ENCODE data around the gene PNKP. TPM values are rescaled to one million over a fixed set of nuclear protein-coding genes. Genes with fewer than 3 reads are reported as not detected.

PNKP gene
- polyA plus RNA-seq, 4 donors = 35.5 to 97.3 (median 48.8) TPM

DNA sequence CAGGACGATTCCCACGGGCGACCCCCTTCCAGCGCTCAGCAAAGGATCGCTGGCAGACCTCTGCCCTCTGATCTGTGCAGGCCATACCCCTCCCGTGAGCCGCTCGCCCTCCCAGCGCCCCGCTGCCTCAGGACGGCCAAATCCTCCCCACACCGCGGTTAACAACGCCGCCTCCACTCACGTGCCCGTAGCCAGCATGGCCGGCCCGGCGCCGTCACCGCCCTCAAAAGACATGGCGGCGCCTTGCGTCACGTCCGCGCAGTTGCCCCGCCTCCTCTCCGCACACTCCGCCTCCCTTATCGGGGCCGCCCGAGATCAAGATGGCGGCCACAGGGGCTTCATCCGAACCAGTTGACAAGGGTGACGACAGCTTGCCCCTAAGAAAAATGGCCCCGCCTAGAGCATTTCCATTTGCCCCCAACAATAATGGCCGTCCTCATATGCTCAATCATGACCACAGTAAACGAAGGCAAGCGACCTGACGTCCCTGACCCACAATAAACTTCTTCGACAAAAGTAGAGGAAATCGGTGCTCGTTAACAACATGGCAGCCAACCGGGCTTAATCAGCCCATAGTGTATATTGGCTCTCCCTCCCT, 9.1 kb upstream of the PNKP start:
- peak; percentile 98 to 99 (median 98) for DNase-seq (ENCODE audit: low read depth in 4 of 4, low spot score in 3 of 4)

DNA sequence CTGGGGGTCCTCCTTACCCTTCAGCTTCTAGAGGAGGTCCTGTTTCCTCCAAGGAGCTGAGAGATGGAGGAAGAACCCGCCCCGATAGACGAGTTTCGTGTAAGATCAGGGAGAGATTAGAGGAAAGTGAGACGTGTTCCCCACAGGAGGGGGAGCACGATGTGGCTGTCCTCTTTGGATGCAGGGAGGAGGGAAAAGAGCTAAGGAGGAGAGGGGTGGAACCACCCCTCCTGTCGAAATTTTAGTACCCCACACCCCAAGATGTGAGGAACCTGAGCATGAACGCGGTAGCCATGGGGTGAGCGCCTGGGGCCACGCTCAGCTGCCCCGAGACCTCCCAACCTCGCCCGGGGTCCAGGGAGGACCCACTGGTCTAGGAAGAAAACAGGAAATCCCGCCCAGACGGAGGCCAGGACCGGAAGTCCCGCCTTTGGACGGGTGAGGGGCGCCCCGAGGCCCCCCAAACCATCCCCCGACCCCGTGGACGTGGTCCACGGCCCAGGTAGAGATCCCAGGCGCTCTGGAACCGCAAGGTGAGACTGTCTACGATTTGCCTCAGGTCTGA, 8.6 kb upstream of the PNKP start:
- DNase-seq (ENCODE audit: low read depth in 4 of 4, low spot score in 3 of 4) = no peak

DNA sequence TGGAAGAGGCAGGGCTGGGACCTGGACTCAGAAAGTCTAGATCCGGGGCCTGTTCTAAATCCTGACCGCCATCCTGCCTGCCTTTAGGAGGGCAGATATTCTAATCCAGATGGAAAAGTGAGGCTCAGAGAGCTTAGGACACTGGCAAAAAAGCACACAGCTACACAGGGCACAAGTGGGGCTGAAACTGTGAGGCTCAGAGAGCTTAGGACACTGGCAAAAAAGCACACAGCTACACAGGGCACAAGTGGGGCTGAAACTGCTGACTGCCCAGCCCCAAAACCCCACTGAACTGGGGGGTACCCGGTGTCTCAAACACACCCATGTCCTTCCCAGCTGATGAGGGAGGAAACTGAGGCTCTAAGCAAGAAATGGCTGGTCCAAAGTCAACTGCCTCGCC, 7.8 kb upstream of the PNKP start:
- DNase-seq (ENCODE audit: low read depth in 4 of 4, low spot score in 3 of 4) = no peak

DNA sequence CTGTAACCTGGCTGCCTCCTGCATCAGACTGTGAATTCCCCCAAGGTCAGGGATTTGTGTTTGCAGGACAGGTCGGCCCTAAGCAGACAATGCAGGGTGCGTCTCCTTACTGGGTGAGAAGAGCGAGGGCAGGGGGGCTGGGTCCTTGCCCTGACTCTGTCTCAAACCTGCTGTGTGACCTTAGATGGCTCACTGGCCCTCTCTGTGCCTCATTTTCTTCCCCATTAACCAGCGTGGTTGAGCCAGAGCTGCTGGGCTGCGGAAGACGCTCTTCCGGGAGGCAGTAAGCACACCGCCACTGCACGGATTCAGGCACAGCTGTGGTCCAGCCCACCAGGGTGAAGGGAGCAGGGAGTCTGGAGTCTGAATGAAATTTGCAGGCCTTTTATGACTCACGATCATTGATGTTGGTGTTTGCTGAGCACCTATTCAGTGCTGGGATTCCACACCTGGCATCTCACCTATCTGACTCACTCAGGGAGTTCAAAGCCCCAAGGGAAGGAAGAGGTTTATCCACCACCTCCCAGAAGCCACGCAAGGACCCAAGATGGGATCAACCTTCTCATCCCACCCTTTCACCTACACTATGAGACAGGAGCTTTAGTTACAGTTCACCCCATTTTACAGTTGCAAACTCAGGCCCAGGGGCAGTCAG, 7.3 kb upstream of the PNKP start:
- DNase-seq (ENCODE audit: low read depth in 4 of 4, low spot score in 3 of 4) = no peak

DNA sequence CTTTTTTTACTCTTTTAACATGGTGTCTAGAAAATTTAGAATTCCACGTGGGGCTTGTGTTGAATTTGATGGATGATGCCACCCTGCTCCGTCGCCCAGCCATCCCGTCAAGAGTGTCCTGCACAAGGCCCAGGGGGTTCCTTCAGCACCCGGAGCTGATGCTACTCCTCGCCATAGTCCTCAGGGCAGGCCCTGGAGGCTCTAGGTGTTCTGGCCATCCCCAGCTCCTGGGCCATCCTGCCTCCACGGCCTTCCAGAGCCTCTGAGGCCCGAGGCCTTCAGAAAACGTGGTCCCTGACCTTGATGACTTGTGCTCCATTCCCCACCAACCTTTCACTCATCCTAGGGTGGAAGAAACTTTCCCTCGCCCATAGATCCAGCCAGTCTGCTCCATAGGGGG, 6.5 kb upstream of the PNKP start:
- no peak for DNase-seq (ENCODE audit: low read depth in 4 of 4, low spot score in 3 of 4)

DNA sequence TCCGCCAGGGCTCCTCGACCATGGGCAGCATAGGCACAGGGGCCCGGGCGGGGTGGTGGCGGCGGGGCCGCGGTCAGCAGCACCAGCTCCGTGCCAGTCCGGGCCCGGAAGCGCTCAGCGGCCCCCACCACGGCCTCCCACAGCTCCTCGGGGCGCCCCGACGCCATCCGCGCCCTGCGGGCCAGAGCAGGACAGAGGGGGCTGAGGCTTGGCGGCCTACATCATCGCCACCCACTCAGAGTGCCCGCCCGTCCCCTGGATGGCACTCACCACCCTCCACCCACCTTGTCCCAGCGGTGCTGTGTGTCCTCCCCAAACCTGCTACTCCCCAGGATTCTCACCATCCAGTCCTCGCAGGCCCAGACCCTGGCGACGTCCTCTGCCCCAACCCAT, 5.7 kb upstream of the PNKP start:
- DNase-seq (ENCODE audit: low read depth in 4 of 4, low spot score in 3 of 4) = no peak

DNA sequence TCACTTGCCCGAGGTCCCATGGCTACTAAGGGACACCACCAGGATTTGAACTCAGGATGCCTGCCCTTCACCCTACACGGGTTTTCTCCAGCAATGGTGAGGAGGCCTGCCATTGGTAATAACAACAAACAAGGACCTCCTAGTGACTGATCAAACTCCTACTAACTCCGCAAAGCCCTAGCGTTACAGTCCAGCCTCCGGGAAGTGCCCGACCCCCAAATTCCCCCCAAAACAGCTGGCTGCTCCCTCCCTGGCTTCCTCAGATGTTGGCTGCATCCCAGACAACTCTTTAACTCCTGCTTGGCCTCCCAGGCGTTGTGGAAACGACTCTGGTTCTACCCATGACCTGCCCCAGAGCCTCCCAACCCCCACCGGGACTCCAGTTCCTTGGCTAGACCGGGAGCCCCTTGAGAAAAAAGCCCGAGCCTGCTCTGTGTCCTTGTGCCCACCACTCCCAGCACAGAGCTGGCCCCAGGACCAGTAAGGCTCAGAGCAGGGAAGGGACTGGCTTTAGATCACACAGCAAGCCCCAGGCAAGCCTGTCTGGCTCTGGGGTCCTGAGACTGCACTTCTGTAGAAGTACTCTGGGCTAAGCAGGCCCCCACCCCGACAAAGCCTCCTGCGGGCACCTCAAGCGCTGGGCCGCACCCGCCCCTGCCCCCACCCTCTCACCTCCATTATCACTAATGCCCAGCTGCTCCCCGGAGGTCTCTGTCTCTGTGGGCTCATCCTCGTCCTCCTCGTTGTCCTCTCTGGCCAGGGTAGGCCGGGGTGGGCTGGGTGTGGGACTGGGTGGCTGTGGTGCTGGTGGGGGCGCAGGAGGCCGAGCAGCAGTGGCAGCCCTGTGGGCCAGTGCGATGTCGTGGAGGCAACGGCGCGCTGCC, 5.1 kb upstream of the PNKP start:
- no peak for DNase-seq (ENCODE audit: low read depth in 4 of 4, low spot score in 3 of 4)

DNA sequence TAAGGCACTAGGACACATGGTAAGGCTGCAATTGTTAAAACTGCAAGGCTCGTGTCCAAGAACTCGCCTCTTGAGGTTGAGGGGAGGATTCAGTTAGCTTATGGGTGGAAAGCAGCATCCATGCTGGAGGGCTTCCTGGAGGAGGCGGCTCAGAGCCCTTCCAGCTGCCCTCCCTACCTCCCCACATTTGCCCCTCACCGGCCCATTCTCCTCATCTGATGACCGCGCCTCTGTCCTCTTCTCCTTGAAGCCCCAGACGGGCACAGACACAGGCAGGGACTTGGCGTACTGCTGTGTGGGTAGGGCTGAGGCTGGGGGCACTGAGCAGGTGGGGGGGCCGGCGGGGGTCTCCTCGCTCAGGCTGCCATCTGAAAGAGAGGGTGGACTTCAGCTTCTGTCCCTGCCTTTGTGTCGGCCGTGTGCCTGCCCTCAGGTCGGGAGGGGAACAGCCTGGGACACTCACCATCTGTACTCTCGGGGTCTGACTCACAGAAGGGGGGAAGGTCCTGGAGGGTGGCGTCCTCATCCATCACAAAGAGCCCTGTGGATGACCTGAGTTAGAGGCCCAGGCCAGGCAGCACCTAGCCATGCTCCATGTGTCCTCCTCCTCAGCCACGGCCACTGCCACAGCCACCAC, 4.1 kb upstream of the PNKP start:
- DNase-seq (ENCODE audit: low read depth in 4 of 4, low spot score in 3 of 4) = no peak

DNA sequence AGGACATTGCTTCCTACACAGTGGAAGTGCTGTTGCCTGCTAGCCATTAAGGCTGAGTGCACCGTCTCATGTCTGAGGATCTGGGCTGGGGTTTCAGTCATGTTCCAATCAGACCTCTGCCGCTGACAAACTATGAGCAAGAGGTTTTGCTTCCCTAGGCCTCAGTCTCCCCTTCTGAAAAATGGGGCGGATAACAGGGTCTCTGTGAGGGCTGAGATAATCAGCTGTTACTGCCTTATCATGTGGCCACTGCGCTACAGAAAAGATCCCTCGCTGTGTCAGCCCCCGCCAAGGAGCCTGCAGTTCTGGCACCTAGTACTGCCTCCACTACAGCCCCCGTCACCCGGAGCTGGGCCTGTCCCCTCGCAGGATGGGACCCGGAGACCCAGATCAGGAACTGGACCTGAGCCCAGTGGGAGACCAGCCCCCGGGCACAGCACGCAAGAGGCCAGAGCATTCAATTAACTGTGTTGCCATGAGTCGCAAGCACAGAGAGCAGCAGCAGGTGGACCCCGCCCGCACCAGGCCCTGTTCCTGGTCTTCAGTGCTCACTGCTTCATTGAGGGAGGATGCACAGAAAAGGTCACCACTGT, 3.0 kb upstream of the PNKP start:
- no peak for DNase-seq (ENCODE audit: low read depth in 4 of 4, low spot score in 3 of 4)

DNA sequence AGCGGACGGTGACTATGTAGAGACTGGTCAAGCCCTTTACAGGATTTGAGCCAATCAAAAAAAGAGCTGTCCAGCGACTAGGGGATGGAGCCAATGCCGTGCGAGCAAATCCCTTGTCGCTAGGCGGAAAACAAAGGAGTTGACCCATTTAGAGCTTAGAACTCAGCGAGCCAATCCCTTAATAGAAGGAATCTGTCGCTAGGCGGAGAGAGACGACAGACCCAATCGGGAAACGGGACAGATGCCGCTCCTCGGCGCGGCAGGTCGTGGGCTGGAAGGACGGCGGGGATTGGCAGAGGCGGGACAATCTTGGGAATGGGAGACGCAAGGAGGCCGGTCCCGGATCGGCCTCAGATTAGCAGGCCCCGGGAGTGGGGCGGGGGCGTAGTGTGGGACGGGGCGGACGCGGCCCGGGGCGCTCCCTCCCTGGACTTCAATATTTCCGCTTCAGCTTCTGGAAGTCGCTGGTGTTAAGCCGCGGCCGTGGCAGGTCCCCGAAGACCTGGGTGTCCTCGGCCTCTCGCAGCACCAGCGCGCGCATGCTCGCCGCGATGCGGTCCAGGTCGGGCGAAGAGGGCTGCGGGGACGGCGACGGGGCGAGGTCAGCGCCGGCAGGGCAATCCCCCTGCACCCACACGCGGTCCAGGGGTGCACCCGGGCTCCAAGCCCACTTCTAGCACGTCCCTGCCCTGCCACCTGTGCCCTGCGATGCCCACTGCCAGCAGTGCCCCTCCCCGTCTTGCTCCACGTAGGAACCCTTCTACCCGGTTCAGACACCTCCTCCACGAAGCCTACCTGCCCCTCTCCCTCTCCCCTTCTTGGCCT, 2.3 kb upstream of the PNKP start:
- peak; percentile 99 to 100 (median 99) for DNase-seq (ENCODE audit: low read depth in 4 of 4, low spot score in 3 of 4)

DNA sequence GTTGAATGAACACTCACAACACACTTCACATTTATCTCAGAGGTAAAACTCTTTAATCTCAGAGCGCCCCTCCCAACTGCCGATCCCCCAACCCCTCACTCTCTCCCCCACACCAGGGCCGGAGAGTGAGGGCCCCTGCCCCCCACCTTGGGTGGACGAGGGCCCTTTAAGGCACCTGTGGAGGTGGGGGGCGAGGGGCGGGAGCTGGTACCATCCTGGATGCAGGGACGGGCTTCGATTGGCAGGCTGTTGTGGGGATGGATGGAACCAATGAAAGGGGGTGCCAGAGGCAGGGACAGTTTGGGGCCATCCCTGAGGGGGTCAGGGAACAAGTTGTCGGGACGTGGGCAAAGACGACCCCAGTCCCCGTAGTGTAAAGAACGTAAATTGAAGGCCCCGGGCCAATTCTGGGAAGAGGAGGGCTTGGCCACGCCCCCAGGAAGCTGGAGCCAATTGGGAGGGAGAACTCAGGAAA, 1.7 kb upstream of the PNKP start:
- DNase-seq (ENCODE audit: low read depth in 4 of 4, low spot score in 3 of 4) = no peak

DNA sequence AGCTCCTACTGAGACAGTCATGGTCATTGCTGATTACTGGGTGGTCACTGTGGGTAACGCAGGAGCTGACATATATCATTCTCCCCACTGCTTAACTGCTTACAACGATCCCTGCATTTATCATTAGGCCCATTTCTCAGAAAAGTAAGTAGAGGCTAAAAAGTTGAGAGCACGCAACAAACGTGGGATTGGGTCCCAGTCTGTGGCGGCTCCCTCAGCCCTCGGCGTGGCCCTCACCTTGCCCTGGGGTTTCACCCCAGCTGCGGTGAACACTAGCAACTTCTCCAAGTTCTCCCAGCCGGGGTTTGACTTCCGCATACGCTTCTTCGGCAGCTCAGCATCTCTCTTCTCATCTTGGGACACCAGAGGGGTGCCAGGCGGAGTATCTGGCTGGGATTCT, 2.5 kb downstream of the PNKP start:
- DNase-seq (ENCODE audit: low read depth in 4 of 4, low spot score in 3 of 4) = no peak

DNA sequence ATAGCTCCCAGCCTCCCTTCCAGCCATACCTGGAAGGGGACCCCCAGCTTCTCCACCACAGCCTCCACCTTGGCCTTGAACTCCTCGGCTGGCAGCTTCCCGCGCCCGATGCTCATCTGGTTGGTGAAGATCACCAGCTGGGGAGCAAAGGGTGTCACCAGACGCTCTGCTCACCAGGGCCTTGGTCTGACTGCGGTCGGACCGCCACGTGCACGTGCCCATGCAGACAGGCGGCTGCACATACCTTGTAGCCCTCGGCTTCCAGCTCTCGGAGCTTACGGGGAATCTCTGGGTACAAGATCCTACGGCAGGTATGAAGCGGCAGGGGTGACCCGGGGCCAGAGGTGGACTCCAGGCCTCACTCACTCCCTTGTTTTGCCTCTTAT, 3.4 kb downstream of the PNKP start:
- DNase-seq (ENCODE audit: low read depth in 4 of 4, low spot score in 3 of 4) = no peak

DNA sequence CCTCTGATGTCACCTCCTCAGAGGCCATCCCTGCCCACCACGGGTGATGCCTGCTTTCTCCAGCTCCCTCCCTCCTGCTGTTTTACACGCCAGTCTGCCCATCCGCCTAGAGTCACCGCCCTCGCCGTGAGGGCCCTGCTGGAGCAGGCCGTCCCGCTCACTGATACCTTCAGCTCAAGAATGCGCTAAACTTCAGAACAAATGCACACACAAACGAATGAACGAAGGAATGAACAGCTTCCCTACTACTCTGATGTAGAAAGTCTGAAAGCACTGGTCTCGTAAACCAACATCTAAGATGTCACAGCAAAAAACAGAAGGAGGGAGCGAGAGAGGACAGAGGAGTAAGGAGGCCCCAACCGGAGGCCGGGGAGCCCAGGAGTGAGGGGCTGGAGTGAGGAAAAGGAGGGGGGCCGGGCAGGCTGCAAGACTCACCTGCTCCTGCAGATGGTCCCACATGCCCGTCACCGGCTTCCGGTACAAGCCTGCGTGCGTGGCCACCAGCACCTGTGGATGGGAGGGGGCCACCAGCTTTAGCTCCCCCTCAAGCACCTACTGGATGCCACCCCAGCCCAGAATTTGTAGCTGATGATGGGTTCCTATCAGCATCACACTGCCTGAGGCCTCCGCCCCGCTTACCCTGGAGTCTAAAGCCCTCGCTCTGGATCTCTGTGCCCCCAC, 4.0 kb downstream of the PNKP start:
- no peak for DNase-seq (ENCODE audit: low read depth in 4 of 4, low spot score in 3 of 4)

DNA sequence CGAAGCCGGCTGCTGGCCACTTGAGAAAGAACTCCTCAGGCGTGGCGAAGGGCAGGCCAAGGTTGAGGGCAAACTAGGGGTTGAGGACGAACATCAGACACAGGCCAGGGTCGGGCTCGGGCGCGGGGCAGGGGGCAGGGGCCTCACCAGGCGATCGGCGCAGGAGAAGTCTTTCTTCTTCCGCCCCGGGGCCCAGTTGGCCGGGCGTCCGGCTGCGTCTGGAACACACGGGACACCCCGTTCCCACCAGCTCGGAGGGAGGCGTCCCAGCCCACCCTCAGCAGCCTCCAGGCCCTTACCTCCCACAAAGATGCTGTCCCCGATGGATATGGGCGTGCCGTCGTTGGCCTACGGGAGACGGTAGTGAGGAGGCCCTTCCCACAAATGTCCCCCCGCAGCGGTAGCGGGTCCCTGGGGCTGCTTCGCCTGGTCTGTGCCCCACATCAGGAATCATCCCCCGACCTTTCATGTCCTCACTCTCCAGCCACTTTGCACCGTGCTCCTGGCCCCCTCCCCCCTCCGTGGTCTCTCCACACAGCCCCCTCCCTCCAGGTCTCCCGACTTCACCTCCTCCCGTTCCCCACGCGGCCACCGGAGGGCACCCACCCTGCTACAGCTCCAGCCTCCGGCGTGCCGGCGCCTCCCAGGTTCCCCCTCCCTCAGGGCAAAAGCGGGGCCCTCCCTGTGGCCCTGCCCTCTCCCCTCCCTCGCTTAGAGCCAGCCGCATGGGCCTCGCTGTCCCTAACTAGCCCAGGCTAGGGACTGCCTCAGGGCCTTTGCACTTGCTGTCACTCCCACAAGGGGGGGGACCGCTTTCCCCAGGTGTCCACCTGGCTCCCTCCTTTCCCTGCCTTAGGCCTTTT, 4.8 kb downstream of the PNKP start:
- no peak for DNase-seq (ENCODE audit: low read depth in 4 of 4, low spot score in 3 of 4)

DNA sequence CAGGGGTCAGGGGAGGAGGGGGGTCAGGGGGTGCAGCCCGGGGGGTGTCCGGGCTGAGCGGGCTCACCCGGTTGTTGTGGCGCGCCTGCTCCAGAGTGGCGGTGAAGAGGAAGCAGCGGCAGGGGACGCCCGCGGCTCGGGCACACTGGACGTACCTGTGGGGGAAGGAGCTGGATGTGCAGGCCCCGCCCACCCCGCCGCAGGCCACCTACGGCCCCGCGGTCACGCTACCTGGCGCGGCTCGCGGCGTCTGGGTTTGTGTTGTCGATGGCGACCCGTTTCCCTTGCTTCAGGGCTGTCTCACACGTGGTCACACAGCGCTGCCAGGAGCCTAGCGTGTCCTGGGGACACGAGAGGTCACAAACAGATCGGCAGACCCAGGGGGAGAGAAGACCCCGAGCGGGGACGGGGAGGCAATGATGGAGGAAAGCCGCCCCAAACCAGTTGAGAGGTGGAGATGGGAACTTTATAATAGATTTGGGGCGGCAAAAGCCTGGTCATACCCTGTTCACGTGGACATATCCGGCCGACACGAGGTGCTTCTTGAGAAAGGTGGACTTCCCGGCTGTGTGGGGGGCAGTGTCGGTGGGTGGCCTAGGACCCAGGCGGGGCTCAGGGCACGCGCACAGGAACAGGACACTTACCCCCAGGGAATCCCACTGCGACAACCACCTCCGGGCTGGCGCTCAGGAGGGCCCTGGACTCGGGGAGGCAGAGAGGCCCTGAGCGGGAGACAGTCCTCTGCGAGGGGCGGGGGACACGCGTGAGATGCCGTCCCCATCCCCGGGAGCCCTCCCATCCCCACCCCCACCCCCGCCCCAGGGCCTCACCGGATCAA, 5.6 kb downstream of the PNKP start:
- DNase-seq (ENCODE audit: low read depth in 4 of 4, low spot score in 3 of 4) = no peak

DNA sequence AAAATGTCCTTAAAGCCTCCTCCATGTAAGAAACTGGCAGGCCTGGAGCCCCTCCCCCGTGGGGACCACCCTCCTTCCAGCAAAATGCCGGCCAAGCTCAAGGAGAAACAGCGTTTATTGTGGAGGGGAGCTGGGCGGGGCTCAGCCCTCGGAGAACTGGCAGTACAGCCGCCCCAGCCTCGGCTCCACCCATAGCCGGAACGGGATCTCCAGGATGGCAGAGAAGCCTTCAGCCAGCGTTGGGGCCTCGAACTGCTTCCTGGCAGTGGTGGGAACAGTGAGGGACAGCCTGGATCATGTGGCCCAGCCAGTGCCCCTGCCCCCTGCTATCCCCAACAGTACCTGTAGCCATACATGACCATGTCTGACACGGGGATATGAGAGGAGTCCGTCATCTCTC, 6.3 kb downstream of the PNKP start:
- DNase-seq (ENCODE audit: low read depth in 4 of 4, low spot score in 3 of 4) = no peak
